ENCODE measurements around the gene LDAH.

LDAH gene

DNA sequence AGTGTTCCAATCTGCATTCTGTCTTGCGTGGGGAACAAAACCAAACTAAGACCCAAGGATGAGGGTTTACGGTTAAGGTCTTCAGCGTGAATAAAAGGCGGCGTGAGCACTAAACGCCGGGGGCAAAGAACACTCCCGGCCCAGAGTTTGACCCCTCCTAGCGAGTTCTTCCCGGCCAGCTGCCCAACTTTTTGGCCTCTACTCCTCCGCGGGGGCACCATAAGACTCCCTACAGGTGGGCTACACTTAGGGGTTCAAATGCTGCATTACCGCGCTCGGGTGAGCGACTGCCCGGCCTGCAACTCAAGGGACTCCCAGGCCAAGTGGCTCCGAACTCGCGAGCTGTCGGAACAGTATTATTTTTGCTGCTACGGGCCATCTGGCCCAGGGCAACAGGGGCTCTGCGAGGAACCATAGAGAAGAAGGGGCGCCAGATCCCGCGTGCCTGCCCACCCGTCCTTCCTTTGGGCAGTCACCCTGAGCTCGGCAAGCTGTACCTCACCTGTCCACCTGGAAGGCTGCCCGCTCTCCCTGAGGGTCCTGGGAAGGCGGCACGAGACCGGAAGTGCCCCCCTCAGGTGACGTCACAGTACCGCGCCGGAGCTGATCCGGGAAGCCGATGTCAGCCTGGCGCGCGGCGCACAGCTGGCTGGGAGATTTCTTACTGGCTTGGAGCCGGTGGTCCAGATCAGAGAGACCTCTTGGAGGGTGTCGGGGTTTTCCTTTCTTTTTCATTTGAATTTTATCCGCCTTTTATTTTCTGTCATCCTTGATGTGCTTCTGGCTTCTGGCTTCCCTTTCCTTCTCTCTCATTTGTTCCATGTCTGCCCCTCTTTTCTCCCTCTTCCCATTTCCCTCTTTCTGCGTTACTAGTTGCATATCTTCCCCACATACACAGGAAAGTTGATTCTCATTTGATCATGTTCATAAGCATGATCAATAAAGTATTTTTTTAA is at the start of gene LDAH:
LDAH (minus strand) TSS at position 567 of the 956 bp plus-strand sequence. CDS start 21,638 bp downstream, outside the sequence.
- Histone ChIP-seq H3K27me3 (ENCODE audit: control insufficient read depth in 1 of 2, insufficient read depth in 2 of 2, low read length in 2 of 2) (no peaks in the 10 kb centered on the region), H3K36me3 (ENCODE audit: control insufficient read depth in 1 of 2, insufficient read depth in 2 of 2, low read length in 2 of 2) (no peaks in the 10 kb centered on the region), H3K4me1 (ENCODE audit: control insufficient read depth in 1 of 2, insufficient read depth in 2 of 2, low read length in 2 of 2) (peaks cover 0 to 3% of the 10 kb centered on the region in 2 donors), H3K9me3 (ENCODE audit: control insufficient read depth in 1 of 2, low read length in 2 of 2) (no peaks in the 10 kb centered on the region), H3K4me3 (ENCODE audit: low read depth in 1 of 2, low read length in 2 of 2) (peak within 1 kb of the TSS; percentile 92 to 100), H3K9ac (ENCODE audit: low read depth in 1 of 2, low read length in 2 of 2) (peak within 1 kb of the TSS; percentile 85 to 96), H3K27ac (ENCODE audit: low read depth, low read length) (peak within 1 kb of the TSS; percentile 93)

DNA sequence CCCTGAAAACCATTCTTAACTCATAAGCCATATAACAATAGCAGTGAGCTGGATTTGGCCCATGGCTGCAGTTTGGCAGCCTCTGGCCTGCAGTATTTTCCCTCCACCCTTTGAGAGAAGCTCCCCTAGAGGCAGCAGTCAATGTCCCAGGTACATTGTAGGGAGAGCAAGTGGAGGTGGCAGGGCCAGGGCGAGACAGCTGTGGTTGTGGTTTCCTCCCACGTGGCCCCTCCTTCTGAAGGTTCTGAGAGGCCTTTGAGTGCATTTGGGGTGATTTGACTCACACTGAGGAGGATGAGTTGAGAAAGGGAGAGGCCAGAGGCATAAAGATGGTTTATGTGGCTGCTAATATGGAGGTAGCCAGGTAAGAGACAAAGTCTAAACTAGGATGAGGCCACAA is 45.5 kb upstream of the LDAH start:
- no peak overlapping the region for H3K9ac ChIP-seq (ENCODE audit: low read depth in 1 of 2, low read length in 2 of 2)

DNA sequence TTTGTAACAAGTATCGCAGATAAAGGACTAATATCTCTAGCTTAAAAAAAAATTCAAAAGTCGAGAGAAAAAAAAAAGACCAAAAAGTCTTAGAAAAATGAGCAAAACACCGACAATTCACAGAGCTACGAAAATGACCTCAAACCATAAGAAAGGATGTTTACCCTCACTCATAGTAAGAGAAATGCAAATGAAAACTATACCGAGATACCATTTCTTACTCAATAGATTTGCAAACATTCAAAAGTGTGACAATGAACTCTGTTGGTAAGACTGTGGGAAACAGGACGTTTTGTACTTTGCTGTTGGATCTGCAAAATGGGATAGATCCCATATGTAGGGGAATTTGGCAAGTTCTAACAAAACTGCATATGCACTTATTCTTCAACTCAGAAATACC is 39.9 kb upstream of the LDAH start:
- Histone ChIP-seq H3K9me3 (ENCODE audit: control insufficient read depth in 1 of 2, low read length in 2 of 2) (no peaks in the 10 kb centered on the region), H3K9ac (ENCODE audit: low read depth in 1 of 2, low read length in 2 of 2) (no peak overlapping the region), H3K27ac (ENCODE audit: low read depth, low read length) (no peak overlapping the region), H3K4me3 (ENCODE audit: low read depth in 1 of 2, low read length in 2 of 2) (no peak overlapping the region), H3K36me3 (ENCODE audit: control insufficient read depth in 1 of 2, insufficient read depth in 2 of 2, low read length in 2 of 2) (no peaks in the 10 kb centered on the region), H3K4me1 (ENCODE audit: control insufficient read depth in 1 of 2, insufficient read depth in 2 of 2, low read length in 2 of 2) (no peaks in the 10 kb centered on the region), H3K27me3 (ENCODE audit: control insufficient read depth in 1 of 2, insufficient read depth in 2 of 2, low read length in 2 of 2) (peaks cover 0 to 3% of the 10 kb centered on the region in 2 donors)

More for the DNA sequence above, 45.5 kb upstream of the LDAH start:
- no peaks in the 10 kb centered on the region for H3K4me1 ChIP-seq (ENCODE audit: control insufficient read depth in 1 of 2, insufficient read depth in 2 of 2, low read length in 2 of 2)
- no peak overlapping the region for H3K27ac ChIP-seq (ENCODE audit: low read depth, low read length)
- H3K4me3 ChIP-seq (ENCODE audit: low read depth in 1 of 2, low read length in 2 of 2) = no peak overlapping the region
- H3K36me3 ChIP-seq (ENCODE audit: control insufficient read depth in 1 of 2, insufficient read depth in 2 of 2, low read length in 2 of 2) = no peaks in the 10 kb centered on the region
- H3K27me3 ChIP-seq (ENCODE audit: control insufficient read depth in 1 of 2, insufficient read depth in 2 of 2, low read length in 2 of 2) = no peaks in the 10 kb centered on the region
- no peaks in the 10 kb centered on the region for H3K9me3 ChIP-seq (ENCODE audit: control insufficient read depth in 1 of 2, low read length in 2 of 2)

DNA sequence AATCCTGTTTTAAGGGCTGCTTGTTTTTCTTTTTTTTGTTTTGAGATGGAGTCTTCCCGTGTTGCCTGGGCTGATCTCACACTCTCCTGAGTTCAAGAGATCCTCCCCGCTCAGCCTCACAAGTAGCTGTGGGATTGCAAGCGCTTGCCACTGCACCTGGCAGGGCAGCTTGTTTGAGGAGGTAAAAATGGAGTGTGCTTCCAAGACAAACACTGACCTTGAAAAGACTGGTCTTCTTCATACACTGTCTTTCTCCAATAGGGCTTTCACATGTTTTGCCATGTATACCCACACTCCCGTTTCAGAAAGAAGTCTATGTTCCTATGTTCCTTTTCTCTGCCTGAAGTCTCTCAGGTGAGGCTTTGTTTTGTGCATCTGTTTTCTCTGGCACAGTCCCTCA is 32.6 kb upstream of the LDAH start:
- no peaks in the 10 kb centered on the region for H3K4me1 ChIP-seq (ENCODE audit: control insufficient read depth in 1 of 2, insufficient read depth in 2 of 2, low read length in 2 of 2)
- H3K4me3 ChIP-seq (ENCODE audit: low read depth in 1 of 2, low read length in 2 of 2) = no peak overlapping the region
- peaks cover 3 to 6% of the 10 kb centered on the region in 2 donors for H3K27me3 ChIP-seq (ENCODE audit: control insufficient read depth in 1 of 2, insufficient read depth in 2 of 2, low read length in 2 of 2)
- H3K9ac ChIP-seq (ENCODE audit: low read depth in 1 of 2, low read length in 2 of 2) = no peak overlapping the region
- H3K9me3 ChIP-seq (ENCODE audit: control insufficient read depth in 1 of 2, low read length in 2 of 2) = no peaks in the 10 kb centered on the region
- H3K27ac ChIP-seq (ENCODE audit: low read depth, low read length) = no peak overlapping the region
- no peaks in the 10 kb centered on the region for H3K36me3 ChIP-seq (ENCODE audit: control insufficient read depth in 1 of 2, insufficient read depth in 2 of 2, low read length in 2 of 2)

- Histone ChIP-seq H3K27ac (ENCODE audit: low read depth, low read length) (no peak overlapping the region), H3K36me3 (ENCODE audit: control insufficient read depth in 1 of 2, insufficient read depth in 2 of 2, low read length in 2 of 2) (no peaks in the 10 kb centered on the region), H3K9ac (ENCODE audit: low read depth in 1 of 2, low read length in 2 of 2) (no peak overlapping the region), H3K9me3 (ENCODE audit: control insufficient read depth in 1 of 2, low read length in 2 of 2) (no peaks in the 10 kb centered on the region), H3K4me1 (ENCODE audit: control insufficient read depth in 1 of 2, insufficient read depth in 2 of 2, low read length in 2 of 2) (no peaks in the 10 kb centered on the region), H3K4me3 (ENCODE audit: low read depth in 1 of 2, low read length in 2 of 2) (no peak overlapping the region), H3K27me3 (ENCODE audit: control insufficient read depth in 1 of 2, insufficient read depth in 2 of 2, low read length in 2 of 2) (peaks cover 0 to 6% of the 10 kb centered on the region in 2 donors)
These were observed 29.8 kb upstream of the LDAH start for GRCh38 chr2:20852670-20853069.

GRCh38 chr2:20852139-20852538 is 29.2 kb upstream of the LDAH start:
- Histone ChIP-seq H3K27ac (ENCODE audit: low read depth, low read length) (no peak overlapping the region), H3K27me3 (ENCODE audit: control insufficient read depth in 1 of 2, insufficient read depth in 2 of 2, low read length in 2 of 2) (peaks cover 0 to 6% of the 10 kb centered on the region in 2 donors), H3K9ac (ENCODE audit: low read depth in 1 of 2, low read length in 2 of 2) (no peak overlapping the region), H3K4me1 (ENCODE audit: control insufficient read depth in 1 of 2, insufficient read depth in 2 of 2, low read length in 2 of 2) (no peaks in the 10 kb centered on the region), H3K4me3 (ENCODE audit: low read depth in 1 of 2, low read length in 2 of 2) (no peak overlapping the region), H3K36me3 (ENCODE audit: control insufficient read depth in 1 of 2, insufficient read depth in 2 of 2, low read length in 2 of 2) (no peaks in the 10 kb centered on the region), H3K9me3 (ENCODE audit: control insufficient read depth in 1 of 2, low read length in 2 of 2) (no peaks in the 10 kb centered on the region)

- peaks cover 5 to 6% of the 10 kb centered on the region in 2 donors for H3K27me3 ChIP-seq (ENCODE audit: control insufficient read depth in 1 of 2, insufficient read depth in 2 of 2, low read length in 2 of 2)
- H3K4me1 ChIP-seq (ENCODE audit: control insufficient read depth in 1 of 2, insufficient read depth in 2 of 2, low read length in 2 of 2) = no peaks in the 10 kb centered on the region
- no peaks in the 10 kb centered on the region for H3K9me3 ChIP-seq (ENCODE audit: control insufficient read depth in 1 of 2, low read length in 2 of 2)
- H3K4me3 ChIP-seq (ENCODE audit: low read depth in 1 of 2, low read length in 2 of 2) = no peak overlapping the region
- H3K36me3 ChIP-seq (ENCODE audit: control insufficient read depth in 1 of 2, insufficient read depth in 2 of 2, low read length in 2 of 2) = no peaks in the 10 kb centered on the region
- H3K9ac ChIP-seq (ENCODE audit: low read depth in 1 of 2, low read length in 2 of 2) = no peak overlapping the region
- H3K27ac ChIP-seq (ENCODE audit: low read depth, low read length) = no peak overlapping the region
These were observed 21.3 kb upstream of the LDAH start for GRCh38 chr2:20844246-20844645.

DNA sequence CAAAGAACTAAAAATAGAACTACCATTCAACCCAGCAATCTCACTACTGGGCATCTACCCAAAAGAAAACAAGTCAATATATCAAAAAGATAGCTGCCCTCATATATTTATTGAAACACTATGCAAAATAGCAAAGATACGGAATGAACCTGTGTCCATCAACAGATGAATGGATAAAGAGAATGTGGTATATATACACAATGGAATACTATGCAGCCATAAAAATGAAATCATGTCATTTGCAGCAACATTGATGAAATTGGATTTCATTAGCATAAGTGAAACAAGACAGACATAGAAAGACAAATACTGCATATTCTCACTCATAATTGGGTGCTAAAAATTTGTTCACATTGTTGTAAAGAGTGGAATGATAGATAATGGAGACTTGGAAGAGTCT is 16.2 kb upstream of the LDAH start:
- Histone ChIP-seq H3K9me3 (ENCODE audit: control insufficient read depth in 1 of 2, low read length in 2 of 2) (no peaks in the 10 kb centered on the region), H3K27ac (ENCODE audit: low read depth, low read length) (no peak overlapping the region), H3K4me1 (ENCODE audit: control insufficient read depth in 1 of 2, insufficient read depth in 2 of 2, low read length in 2 of 2) (no peaks in the 10 kb centered on the region), H3K9ac (ENCODE audit: low read depth in 1 of 2, low read length in 2 of 2) (no peak overlapping the region), H3K4me3 (ENCODE audit: low read depth in 1 of 2, low read length in 2 of 2) (no peak overlapping the region), H3K27me3 (ENCODE audit: control insufficient read depth in 1 of 2, insufficient read depth in 2 of 2, low read length in 2 of 2) (peaks cover 5 to 12% of the 10 kb centered on the region in 2 donors), H3K36me3 (ENCODE audit: control insufficient read depth in 1 of 2, insufficient read depth in 2 of 2, low read length in 2 of 2) (no peaks in the 10 kb centered on the region)

DNA sequence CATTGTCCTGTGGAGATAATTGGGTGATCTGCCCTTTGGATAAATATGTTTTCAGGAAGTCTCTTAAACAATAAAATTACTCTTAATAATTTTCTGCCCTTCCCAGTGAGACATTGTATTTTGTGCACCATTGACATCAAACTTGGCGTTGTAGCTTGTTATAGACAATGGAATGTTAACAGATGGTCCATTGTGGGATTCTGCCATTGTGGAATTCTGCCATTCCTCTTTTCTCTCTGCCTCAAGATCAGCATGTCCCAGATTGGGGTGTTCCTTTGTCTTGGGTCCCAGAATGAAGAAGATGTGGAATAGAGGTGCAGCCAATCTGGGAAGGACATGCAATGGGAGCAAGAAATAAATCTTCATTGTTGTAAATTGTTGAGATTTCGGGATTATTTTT is 15.1 kb upstream of the LDAH start:
- H3K4me3 ChIP-seq (ENCODE audit: low read depth in 1 of 2, low read length in 2 of 2) = no peak overlapping the region
- H3K27me3 ChIP-seq (ENCODE audit: control insufficient read depth in 1 of 2, insufficient read depth in 2 of 2, low read length in 2 of 2) = peaks cover 3 to 12% of the 10 kb centered on the region in 2 donors
- no peaks in the 10 kb centered on the region for H3K4me1 ChIP-seq (ENCODE audit: control insufficient read depth in 1 of 2, insufficient read depth in 2 of 2, low read length in 2 of 2)
- no peak overlapping the region for H3K9ac ChIP-seq (ENCODE audit: low read depth in 1 of 2, low read length in 2 of 2)
- H3K36me3 ChIP-seq (ENCODE audit: control insufficient read depth in 1 of 2, insufficient read depth in 2 of 2, low read length in 2 of 2) = no peaks in the 10 kb centered on the region
- H3K27ac ChIP-seq (ENCODE audit: low read depth, low read length) = no peak overlapping the region
- no peaks in the 10 kb centered on the region for H3K9me3 ChIP-seq (ENCODE audit: control insufficient read depth in 1 of 2, low read length in 2 of 2)

- Histone ChIP-seq H3K4me3 (ENCODE audit: low read depth in 1 of 2, low read length in 2 of 2) (no peak overlapping the region), H3K9me3 (ENCODE audit: control insufficient read depth in 1 of 2, low read length in 2 of 2) (no peaks in the 10 kb centered on the region), H3K27me3 (ENCODE audit: control insufficient read depth in 1 of 2, insufficient read depth in 2 of 2, low read length in 2 of 2) (peaks cover 3 to 7% of the 10 kb centered on the region in 2 donors), H3K27ac (ENCODE audit: low read depth, low read length) (no peak overlapping the region), H3K4me1 (ENCODE audit: control insufficient read depth in 1 of 2, insufficient read depth in 2 of 2, low read length in 2 of 2) (no peaks in the 10 kb centered on the region), H3K9ac (ENCODE audit: low read depth in 1 of 2, low read length in 2 of 2) (no peak overlapping the region), H3K36me3 (ENCODE audit: control insufficient read depth in 1 of 2, insufficient read depth in 2 of 2, low read length in 2 of 2) (no peaks in the 10 kb centered on the region)
These were observed 13.6 kb upstream of the LDAH start for GRCh38 chr2:20836521-20836920.

Measured in duodenal mucosa (tissue), 2 donors.